HFF-Myc (cell line): ENCODE data around the gene HERPUD1.

Experiments
- DNase-seq: peaks from one replicate; pipeline ENCODE4 v3.0.0-alpha.2; 2011; ENCODE audit warnings: low read depth; ENCODE audit errors: extremely low read depth
- H3K4me3 ChIP-seq: replicated peaks from 2 replicates; pipeline ENCODE4 v1.5.1; 2011; ENCODE audit warnings: low read depth, mild to moderate bottlenecking, control low read depth, low read length
- TF ChIP-seq, protein P1 (sequence below): IDR thresholded peaks from 2 replicates; pipeline ENCODE4 v1.5.1; 2012; ENCODE audit warnings: mild to moderate bottlenecking, low read depth, low read length, control low read depth; ENCODE audit errors: missing control alignments

The HERPUD1 gene

DNA sequence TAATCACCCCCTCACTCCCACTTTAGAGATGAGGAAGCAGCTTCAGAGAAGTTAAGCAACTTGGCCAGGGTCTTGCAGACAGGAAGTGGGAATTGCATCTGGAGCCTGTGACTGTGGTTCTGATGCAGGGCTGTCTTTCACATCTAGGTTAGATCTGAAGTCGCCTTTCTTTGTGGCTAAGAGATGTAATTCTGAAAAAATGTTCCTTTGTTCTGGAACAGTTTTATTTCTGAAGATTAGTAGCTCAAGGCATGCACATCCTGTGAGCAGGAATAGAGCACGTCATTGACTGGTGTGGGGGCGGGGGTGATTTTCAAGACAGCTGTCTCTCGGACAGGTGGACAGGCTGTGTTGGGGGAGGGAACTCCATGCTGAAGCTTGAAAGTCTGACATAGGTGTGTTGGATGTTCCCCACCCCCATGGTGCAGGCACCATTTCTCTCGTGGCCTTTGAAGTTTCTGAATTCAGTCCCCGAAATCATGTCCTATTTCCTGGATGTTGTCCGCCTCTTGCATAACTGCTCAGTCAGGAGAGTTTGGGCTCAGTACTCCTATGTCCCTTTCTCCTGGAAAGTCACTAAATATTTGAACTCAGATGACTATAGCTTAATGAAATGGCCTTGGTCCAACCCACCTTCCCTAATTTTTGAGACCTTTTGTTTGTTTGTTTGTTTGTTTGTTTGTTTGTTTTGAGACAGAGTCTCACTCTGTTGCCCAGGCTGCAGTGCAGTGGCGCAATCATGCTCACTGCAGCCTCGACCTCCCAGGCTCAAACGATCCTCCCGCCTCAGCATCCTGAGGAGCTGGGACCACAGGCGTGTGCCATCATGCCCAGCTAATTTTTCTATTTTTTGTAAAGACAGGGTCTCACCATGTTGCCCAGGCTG is 21.0 kb upstream of the HERPUD1 start:
- TF ChIP-seq, protein P1, sequence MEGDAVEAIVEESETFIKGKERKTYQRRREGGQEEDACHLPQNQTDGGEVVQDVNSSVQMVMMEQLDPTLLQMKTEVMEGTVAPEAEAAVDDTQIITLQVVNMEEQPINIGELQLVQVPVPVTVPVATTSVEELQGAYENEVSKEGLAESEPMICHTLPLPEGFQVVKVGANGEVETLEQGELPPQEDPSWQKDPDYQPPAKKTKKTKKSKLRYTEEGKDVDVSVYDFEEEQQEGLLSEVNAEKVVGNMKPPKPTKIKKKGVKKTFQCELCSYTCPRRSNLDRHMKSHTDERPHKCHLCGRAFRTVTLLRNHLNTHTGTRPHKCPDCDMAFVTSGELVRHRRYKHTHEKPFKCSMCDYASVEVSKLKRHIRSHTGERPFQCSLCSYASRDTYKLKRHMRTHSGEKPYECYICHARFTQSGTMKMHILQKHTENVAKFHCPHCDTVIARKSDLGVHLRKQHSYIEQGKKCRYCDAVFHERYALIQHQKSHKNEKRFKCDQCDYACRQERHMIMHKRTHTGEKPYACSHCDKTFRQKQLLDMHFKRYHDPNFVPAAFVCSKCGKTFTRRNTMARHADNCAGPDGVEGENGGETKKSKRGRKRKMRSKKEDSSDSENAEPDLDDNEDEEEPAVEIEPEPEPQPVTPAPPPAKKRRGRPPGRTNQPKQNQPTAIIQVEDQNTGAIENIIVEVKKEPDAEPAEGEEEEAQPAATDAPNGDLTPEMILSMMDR = no peak
- DNase-seq = no peak
- H3K4me3 ChIP-seq = no peak overlapping the region

- H3K4me3 ChIP-seq = no peak overlapping the region
- DNase-seq = no peak
- TF ChIP-seq, protein P1 = no peak
Measured at GRCh38 chr16:56911771-56912571, 20.0 kb upstream of the HERPUD1 start.

DNA sequence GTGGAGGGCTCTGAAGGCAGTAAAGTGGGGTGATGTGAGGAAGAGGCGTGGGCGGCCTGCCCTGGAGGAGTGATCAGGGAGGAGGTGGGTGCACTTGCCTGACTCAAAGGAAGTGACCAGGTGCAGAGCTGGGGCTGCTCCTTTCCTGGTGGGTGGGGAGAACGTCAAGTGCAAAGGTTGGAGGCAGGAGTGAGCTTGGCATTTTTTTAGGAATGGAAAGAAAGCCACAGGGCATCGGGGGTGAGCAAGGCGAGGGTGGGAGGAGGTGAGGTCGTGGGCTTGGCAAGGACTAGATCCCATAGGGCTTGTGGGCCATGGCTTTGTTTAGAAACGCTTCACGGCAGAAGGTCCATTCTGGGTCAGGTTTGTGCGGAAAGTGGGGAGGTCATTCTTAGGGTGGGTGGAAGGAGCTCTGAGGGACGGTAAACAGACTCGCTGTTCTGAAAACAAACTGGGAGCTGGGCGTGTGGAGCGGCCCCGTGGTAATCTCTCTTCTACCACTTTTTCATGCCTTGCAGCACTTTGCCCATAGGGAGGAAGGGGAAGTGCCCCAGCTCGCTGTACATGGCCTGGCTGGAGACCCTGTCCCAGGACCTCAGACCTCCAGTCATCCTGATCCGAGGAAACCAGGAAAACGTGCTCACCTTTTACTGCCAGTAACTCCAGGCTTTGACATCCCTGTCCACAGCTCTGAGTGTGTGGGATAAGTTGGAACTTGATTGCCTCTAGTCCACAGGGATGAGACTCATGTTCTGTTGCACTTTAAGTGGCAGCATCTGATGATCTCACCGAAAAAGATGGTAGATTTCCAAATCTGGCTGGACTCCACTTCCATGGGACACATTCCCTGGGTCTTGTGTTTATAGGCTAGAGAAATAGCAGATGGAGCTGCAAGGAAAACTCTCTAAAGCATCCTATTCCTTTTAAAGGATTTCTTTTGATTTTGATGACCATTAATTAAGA is 18.9 kb upstream of the HERPUD1 start:
- TF ChIP-seq, protein P1 = no peak
- no peak for DNase-seq
- no peak overlapping the region for H3K4me3 ChIP-seq

GRCh38 chr16:56914896-56915295 is 17.0 kb upstream of the HERPUD1 start:
- no peak for DNase-seq
- TF ChIP-seq, protein P1 = no peak
- no peak overlapping the region for H3K4me3 ChIP-seq

DNA sequence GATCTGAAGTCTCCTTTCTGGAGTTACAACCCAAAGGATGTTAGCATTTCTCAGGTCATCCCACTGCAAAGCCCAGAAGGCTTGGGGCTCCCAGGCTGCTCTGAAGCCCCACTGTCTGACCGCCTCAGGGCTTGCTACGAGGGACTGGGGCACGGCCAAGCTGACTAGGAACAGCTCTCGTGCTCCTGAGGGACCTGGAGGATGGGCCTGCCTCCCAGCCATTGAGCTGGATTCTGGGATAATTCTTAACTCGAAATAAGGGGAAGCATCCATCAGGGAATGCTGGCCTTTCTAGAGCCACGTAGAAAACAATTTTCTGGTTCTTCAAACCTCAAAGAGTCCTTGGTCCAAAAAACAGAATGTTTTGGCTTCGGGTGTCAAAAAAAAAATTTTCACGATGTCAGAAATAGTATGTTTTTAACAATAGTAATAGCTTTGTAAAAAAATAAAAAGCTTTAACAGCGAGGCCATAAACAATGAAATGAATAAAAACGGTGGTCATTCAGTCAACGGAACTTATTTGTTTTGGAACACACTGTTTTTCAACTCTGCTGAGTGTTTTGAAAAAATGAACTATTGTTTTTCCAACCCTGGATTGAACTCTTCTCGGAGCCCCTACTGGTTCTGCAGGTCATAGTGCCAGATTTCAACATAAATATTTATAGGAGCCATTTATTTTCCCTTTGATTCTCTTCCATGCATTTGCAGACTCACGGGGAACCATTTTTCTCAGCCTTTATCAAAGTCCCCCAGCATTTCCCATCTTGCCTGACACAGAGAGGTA is 16.4 kb upstream of the HERPUD1 start:
- no peak for DNase-seq
- H3K4me3 ChIP-seq = no peak overlapping the region
- TF ChIP-seq, protein P1 = no peak
